Brain microvascular endothelial cell (primary cell): ENCODE data around the gene HIVEP1.

Experiments used
- DNase-seq: peaks from one replicate; pipeline ENCODE4 v3.0.0-alpha.2; 2020
- H3K27ac ChIP-seq: fragments of 250-450 bp; sonication (Bioruptor Pico); 2 replicates; pipeline ENCODE4 v1.5.1; 2020; ENCODE audit warnings: mild to moderate bottlenecking, moderate library complexity
- H3K27me3 ChIP-seq: fragments of 250-450 bp; sonication (Bioruptor Pico); replicated peaks from 2 replicates; pipeline ENCODE4 v1.5.1; 2020; ENCODE audit warnings: mild to moderate bottlenecking
- H3K36me3 ChIP-seq: fragments of 250-450 bp; sonication (Bioruptor Pico); replicated peaks from 2 replicates; pipeline ENCODE4 v1.5.1; 2020; ENCODE audit warnings: mild to moderate bottlenecking
- H3K4me3 ChIP-seq: 2 replicates; pipeline ENCODE4 v1.5.1; 2011; ENCODE audit warnings: low read depth, mild to moderate bottlenecking, control low read depth, low read length, moderate library complexity
- in situ Hi-C: cut with HindIII; loops from 2 replicates; pipeline ENCODE4 v1.10.0; 2017; ENCODE audit warnings: low sequenced_read_pairs, low pct_ligation_motif_present
- TF ChIP-seq, protein P1 (sequence below): IDR thresholded peaks from 2 replicates; pipeline ENCODE4 v1.5.1; 2011; ENCODE audit warnings: low read depth, mild to moderate bottlenecking, moderate library complexity, low read length, control low read depth, inconsistent platforms; ENCODE audit errors: missing control alignments

HIVEP1 gene

DNA sequence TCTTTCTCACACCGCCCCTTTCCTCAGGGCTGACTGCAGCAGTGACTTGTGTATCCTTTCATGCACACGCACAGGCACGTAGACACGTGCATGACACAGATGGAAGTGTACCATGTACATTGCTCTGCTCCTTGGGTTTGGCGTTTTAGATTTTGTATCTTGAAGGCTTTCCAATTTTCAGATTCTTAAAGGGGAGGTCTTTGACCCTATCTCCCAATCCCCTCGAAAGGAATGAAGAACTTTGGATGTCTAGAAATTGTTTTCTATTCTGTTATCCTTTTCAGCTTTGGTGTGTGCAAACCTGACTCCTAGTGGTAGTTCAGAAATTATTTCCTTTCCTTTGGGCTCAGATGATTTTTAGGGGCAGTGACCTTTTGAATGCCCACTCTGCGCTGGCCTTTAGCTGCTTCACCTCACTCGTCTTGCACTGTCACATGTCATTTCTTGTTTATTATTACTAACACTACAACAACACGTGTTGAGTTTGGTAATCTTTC is 63.0 kb downstream of the HIVEP1 start:
- TF ChIP-seq, protein P1, sequence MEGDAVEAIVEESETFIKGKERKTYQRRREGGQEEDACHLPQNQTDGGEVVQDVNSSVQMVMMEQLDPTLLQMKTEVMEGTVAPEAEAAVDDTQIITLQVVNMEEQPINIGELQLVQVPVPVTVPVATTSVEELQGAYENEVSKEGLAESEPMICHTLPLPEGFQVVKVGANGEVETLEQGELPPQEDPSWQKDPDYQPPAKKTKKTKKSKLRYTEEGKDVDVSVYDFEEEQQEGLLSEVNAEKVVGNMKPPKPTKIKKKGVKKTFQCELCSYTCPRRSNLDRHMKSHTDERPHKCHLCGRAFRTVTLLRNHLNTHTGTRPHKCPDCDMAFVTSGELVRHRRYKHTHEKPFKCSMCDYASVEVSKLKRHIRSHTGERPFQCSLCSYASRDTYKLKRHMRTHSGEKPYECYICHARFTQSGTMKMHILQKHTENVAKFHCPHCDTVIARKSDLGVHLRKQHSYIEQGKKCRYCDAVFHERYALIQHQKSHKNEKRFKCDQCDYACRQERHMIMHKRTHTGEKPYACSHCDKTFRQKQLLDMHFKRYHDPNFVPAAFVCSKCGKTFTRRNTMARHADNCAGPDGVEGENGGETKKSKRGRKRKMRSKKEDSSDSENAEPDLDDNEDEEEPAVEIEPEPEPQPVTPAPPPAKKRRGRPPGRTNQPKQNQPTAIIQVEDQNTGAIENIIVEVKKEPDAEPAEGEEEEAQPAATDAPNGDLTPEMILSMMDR, result peak; percentile 50
- in situ Hi-C loops, result no loop called here
- Histone ChIP-seq H3K36me3 (no peaks in the 10 kb centered on the region), H3K27ac (no peak overlapping the region), H3K4me3 (no peak overlapping the region), H3K27me3 (no peaks in the 10 kb centered on the region)
- no peak for DNase-seq

GRCh38 chr6:12077021-12077710 is 65.1 kb downstream of the HIVEP1 start:
- Histone ChIP-seq H3K36me3 (no peaks in the 10 kb centered on the region), H3K4me3 (no peak overlapping the region), H3K27me3 (no peaks in the 10 kb centered on the region), H3K27ac (no peak overlapping the region)
- DNase-seq, result no peak
- in situ Hi-C loops, result no loop called here
- TF ChIP-seq, protein P1, result no peak

- in situ Hi-C loops, result no loop called here
Measured at GRCh38 chr6:12078014-12078413, 65.9 kb downstream of the HIVEP1 start.

DNA sequence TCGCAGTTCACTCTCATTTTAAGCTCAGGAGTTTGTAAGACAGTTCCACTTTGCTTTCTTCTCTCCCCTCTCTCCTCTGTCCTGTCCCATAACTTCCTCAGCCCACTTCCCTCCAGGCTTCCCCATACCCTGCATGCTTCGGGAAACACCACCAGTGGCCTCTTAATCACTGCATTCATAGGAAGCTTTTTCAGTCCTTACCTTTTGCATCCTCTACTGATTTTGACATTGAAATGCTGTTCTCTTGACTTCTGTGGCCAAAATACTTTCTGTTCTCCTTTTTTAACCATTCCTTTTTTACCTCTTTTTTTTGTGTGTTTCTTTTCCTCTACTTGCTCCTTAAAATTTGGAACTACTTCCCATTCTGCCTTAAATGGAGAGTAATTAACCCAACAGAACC is 69.7 kb downstream of the HIVEP1 start:
- H3K27me3 ChIP-seq, result no peaks in the 10 kb centered on the region
- in situ Hi-C loops, result no loop called here
- no peak overlapping the region for H3K27ac ChIP-seq
- DNase-seq, result no peak
- TF ChIP-seq, protein P1, result no peak
- no peaks in the 10 kb centered on the region for H3K36me3 ChIP-seq
- no peak overlapping the region for H3K4me3 ChIP-seq

More at GRCh38 chr6:12078014-12078413, 65.9 kb downstream of the HIVEP1 start:
- no peak overlapping the region for H3K4me3 ChIP-seq
- TF ChIP-seq, protein P1, result no peak
- H3K27me3 ChIP-seq, result no peaks in the 10 kb centered on the region
- DNase-seq, result no peak
- no peaks in the 10 kb centered on the region for H3K36me3 ChIP-seq
- no peak overlapping the region for H3K27ac ChIP-seq

DNA sequence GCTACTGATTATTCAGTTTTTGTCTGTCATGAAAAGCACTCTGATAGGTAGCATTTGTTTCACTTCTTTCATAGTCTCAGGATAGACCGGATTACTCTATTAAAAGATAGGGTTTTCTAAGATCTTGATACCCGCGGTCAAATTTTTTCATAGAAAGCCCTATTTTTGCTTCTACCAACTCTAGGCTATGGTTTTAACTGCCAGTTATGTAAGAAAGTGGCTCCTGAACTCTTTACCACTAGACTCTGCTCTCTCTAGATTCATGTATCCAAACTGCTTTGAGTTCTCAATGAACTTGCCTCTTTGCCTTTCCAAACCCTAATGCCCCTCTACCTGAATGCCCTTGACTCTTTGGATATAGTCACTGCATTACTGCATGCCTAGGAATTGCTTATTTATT is 70.3 kb downstream of the HIVEP1 start:
- Histone ChIP-seq H3K36me3 (no peaks in the 10 kb centered on the region), H3K27me3 (no peaks in the 10 kb centered on the region), H3K27ac (no peak overlapping the region), H3K4me3 (no peak overlapping the region)
- DNase-seq, result no peak
- in situ Hi-C loops, result no loop called here
- TF ChIP-seq, protein P1, result no peak

DNA sequence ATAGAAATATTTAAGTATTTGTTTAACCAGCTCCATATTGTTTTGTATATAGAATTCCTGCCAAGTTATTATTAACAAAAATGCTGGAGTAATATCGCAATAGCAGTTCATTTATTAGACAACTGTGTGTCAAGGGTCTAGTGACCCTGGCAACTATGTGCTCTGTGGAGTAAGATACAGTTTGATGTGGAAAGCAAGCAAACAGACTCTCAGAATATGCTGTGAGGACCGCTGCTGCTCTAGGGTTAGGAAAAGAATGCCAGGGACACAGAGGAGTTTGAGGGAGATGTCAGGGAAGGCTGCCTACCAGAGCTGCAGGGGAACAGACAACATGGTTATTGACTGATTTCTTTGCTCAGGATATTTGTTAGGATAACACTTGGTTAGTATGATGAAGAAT is 71.2 kb downstream of the HIVEP1 start:
- TF ChIP-seq, protein P1, result no peak
- H3K36me3 ChIP-seq, result no peaks in the 10 kb centered on the region
- H3K4me3 ChIP-seq, result no peak overlapping the region
- no peak for DNase-seq
- H3K27ac ChIP-seq, result no peak overlapping the region
- no peaks in the 10 kb centered on the region for H3K27me3 ChIP-seq
- in situ Hi-C loops, result no loop called here
